Fibroblast of pulmonary artery (primary cell): ENCODE results near the gene DOCK9.

ENCODE experiments used
- DNase-seq: peaks from one replicate; pipeline ENCODE4 v3.0.0-alpha.2; 2010; ENCODE audit warnings: low read depth
- H3K4me3 ChIP-seq: replicated peaks from 2 replicates; pipeline ENCODE4 v1.5.1; 2011; ENCODE audit warnings: low read depth, mild to moderate bottlenecking, control low read depth, low read length, moderate library complexity
- CTCF ChIP-seq: IDR thresholded peaks from 2 replicates; pipeline ENCODE4 v1.5.1; 2011; ENCODE audit warnings: mild to moderate bottlenecking, control low read depth, low read length, inconsistent platforms; ENCODE audit errors: missing control alignments

DOCK9 gene

GRCh38 chr13:98794498-98794897, 183.4 kb downstream of the DOCK9 start:
- no peak for DNase-seq
- no peak overlapping the region for H3K4me3 ChIP-seq
- TF ChIP-seq CTCF: no peak

- TF ChIP-seq CTCF: no peak
- no peak overlapping the region for H3K4me3 ChIP-seq
- DNase-seq: no peak
Observed at GRCh38 chr13:98792785-98793495, 184.9 kb downstream of the DOCK9 start.

GRCh38 chr13:98792321-98792720, 185.5 kb downstream of the DOCK9 start:
- H3K4me3 ChIP-seq: no peak overlapping the region
- TF ChIP-seq CTCF: no peak
- DNase-seq: no peak

- DNase-seq: no peak
- TF ChIP-seq CTCF: no peak
- no peak overlapping the region for H3K4me3 ChIP-seq
Observed at GRCh38 chr13:98791611-98792010, 186.3 kb downstream of the DOCK9 start.

GRCh38 chr13:98787996-98788395, 189.9 kb downstream of the DOCK9 start:
- no peak overlapping the region for H3K4me3 ChIP-seq
- no peak for DNase-seq
- no peak for TF ChIP-seq CTCF

GRCh38 chr13:98787173-98787572, 190.7 kb downstream of the DOCK9 start:
- H3K4me3 ChIP-seq: no peak overlapping the region
- DNase-seq: no peak
- TF ChIP-seq CTCF: no peak

- DNase-seq: no peak
- no peak for TF ChIP-seq CTCF
- no peak overlapping the region for H3K4me3 ChIP-seq
Observed at GRCh38 chr13:98786023-98786422, 191.8 kb downstream of the DOCK9 start.
